HG03097 (cell line): ENCODE data around the gene GRIN2C.

ENCODE experiments used
- ATAC-seq: cut with Tn5 transposase; IDR thresholded peaks from one replicate; pipeline ENCODE4 v1.9.1; 2021; ENCODE audit not compliant: unreplicated experiment, low FRiP score

GRIN2C gene

DNA sequence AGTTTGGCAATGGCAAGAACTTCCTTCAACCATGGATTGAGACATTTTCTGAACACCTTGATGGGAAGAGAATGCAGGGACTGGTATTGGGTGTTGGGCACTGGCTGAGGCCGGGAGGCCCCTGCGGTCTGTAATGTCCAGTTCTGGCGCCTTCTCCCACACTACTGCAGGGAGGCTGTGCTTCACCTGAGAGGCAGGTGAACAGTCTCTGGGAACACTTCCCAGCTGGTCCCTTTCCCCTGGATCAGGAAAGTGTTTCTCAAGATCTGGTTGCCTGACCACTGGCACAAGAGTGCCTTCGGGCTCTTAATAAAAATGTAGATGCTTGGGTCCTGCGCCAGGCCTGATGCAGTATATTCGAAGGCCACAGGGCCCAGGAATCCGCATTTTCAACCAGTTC, 55.0 kb downstream of the GRIN2C start:
- no peak for ATAC-seq

DNA sequence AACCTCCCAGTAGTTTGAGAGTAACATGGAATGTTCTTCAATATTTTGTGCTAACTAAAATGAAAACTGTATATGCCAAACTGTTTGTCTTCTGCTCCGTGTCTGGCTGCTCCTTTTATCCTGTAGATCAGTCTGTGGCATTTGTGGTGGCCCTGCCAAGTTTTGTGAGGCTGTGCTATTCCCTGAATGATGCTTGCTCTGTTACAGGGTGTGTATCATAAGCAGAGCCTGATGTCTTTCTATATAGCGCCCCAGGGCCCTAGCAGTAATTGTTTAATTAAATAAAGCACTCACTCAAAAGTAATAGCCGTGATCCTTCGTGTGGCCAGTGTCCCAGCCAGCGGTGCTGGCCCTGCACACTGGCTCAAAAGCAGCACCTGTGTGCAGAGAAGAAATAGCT, 55.7 kb downstream of the GRIN2C start:
- no peak for ATAC-seq

DNA sequence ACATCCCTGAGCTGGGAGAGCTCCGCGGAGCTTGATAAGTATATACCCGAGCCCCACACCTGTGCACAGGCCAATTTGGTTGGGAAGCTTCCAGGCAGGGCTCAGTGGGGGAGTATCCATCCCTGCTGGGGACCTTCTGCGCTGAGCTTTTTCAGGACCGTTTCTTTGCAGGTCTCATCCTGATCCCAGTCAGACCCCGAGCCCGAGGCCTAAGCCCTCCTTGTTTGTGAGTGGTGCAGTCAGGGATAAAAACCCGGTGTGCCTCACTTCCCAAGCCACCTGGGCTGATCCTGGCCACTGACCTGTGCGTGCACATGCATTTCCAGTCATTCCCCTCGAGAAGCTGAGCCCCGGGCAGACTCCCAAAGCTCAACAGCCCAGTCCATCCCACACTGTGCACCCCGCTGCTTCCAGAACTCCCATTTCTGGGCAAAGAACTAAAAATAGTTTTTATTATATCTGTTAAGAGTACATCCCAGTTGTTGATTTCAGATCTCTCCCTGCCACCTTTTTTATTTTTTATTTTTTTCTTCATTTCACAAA, 56.2 kb downstream of the GRIN2C start:
- no peak for ATAC-seq

DNA sequence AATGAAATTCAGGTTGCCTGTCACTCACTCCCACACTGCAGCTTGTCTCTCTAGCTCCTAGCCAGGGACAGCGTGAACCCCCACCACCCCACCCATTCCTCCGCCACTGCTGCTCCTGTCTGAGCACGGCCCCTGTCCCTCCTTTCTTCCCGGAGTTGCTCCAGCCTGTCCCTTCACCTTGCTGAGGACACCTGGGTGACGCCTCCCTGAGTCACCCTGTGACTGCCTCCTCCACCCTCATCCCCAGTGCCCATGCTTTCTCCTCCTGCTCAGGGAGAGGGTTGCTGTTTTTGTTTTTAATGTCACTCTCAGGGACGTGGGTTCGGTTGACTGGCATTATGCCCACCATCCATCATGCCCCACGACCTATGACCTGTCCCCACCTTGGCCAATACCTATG, 57.8 kb downstream of the GRIN2C start:
- no peak for ATAC-seq

DNA sequence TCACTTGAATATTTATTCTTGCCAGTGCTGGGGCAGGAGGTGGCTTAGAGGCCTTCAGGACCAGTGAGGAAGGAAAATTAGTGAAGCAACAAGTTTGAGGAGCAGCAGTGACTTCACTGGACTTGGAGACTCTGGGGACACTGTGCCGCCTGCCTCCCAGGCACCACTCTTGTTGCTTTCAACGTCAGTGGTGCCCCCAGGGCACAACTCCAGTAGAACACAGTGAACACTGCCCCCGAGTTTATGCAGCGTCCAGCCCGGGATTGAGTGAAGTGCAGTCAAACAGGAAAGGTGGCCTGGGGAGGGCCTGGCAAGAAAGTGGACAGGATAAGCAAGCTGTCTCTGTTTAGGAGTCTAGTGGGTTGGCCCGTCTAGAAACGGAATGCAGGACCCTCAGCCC, 59.2 kb downstream of the GRIN2C start:
- no peak for ATAC-seq

DNA sequence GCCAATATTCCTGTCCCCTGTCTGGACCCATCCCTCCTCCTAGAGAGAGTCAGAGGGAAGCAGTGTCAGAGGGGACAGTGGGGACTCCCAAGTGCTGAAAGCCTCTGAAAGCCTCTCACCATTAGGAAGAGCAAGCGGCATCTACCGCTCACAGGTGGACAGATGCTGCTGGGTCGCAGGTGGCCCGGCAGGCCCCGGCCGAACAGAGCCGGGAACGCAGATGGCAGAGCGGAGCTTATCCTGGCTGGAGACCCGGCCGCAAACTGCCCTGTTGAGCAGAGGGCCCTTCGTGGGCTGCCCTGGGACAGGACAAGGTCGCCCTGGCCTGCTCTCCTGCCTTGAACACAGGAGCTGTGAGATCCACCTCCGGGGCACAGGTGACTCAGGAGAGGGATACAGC, 60.6 kb downstream of the GRIN2C start:
- ATAC-seq = no peak

DNA sequence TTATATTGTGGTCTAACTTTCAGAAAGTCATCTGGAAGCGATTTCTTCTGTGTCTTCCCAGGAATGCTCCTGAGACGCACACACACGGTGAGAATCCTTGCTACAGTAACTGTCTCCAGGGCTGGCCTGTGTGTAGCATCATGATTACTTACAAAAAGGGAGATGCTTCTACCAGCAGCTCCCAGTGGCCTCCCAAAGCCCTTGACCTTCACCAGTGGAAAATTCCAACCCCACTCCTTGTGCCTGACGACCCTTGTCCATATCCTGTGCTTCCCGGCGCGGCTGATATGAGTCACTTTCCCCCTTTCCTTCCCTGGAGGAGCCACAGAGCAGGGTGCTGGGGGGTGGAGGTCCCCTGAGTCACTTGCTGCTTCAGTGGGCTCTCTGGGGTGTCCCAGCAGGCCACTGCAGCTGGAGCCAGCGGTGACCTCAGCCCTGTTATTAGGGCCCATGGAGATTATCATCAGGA, 61.4 kb downstream of the GRIN2C start:
- no peak for ATAC-seq

DNA sequence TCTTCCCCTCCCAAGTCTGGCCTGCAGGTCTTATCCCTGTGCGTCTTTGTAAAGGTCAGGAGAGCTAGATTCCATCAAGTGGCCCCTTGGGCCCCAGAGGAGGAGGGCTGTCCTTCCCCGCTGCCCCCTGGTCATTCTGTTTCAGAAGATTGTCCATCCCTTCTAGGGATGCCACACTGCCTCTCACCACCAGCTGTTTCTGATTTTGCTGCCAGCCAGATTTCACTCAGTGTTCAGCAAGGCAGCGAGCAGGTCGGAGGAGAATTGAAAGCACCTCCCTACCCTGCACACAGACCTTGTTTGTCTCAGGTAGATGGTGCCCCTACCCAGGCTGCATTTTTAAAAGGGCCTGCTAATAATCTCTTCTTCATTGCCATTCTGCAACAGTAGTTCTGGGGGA, 61.9 kb downstream of the GRIN2C start:
- ATAC-seq = no peak

DNA sequence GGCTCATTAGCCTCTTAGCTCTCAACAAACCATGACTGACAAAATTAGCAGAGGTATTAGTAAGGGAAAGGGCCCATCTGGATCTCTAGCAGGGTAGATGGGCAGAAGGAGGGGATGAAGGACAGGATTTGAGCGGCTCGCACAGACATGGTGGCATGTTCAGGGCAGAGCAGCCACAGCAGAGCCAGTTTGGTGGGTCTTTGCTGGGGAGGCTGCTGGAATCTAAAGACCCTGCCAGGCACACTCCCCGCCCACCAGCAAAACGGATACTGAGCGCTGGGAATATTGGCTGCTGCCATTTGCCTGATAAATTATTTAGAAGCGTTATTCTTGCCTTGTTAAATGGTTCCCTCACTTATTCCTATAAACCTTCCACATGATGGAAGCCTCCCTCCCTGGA, 62.8 kb downstream of the GRIN2C start:
- no peak for ATAC-seq

DNA sequence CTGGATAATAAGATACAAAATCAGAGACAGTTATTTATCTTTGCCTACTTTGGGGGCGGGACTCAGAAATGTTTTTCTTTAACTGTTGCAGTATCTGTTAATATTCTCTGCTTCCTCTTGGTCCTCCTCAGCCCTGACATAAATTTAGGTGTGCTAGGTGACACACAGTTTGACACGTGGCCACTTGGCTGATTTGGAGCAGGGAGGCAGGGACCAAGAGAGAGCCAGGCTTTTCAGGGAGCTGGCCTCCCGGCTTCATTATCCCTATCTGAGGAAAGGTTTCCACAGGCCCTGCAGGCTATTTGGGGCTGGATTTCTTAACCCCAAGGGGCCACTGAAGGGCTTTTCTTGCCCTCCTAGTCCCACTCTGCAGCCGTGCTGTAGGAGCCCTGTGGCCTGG, 63.5 kb downstream of the GRIN2C start:
- no peak for ATAC-seq

DNA sequence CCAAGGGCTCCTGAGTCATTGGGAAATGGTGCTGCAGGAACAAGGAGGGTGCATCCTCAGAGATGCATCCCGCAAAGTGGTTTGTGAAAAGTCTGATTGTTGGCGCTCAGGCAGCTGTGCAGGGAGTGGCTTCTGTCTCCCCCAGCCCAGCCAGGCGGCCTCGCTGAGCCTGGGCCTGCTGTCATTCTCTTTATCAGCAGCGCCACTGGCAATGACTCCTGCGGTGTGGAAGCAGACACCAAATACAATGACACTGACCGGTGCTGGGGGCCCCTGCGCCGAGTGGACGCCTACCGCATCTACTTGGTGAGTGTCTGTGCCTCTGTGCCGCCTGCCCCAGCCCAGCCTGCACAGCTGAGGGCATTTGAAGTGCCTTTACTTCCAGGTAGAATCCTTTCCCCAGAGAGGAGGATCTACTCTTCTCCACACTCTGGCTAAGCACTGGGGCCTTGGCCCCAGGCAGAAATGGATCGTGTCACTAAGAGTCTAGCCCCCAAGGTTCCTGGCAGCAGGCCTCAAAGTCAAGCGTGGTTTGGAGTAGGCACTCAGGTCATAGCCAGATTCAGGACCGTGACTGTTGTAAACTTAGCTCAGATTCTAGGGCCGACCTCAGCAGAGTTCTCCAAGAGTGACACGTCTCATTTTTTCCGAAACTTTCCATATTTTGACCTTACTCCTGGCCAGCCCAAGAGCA, 64.2 kb downstream of the GRIN2C start:
- no peak for ATAC-seq

DNA sequence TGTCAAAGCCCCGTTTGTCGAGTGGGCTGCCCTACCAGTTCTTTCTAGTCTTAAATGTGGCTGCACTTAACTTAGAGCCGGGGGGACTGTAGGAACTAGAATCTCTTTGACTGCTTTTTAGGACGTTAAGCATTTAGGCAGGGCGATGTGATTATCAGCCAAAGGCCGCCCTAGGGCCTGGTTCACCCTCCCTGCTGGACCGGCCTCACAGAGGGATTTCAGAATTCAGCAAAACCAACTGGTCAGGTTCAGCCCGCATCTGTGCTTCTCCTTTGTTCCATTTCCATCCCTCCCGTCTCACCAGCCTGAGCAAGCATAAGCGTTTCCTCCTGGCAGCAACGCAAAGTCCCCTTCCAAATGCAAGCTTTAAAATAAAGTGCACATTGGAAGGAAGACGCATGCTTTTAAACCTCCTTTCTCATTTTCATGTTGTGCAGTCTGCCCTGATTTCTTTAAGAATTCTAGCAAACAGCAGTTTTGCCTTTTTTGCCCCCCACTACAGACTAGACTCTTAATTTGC, 67.0 kb downstream of the GRIN2C start:
- no peak for ATAC-seq
